Femur (tissue), 1 donor: ENCODE results near the gene ATG4B.

Experiments used
- DNase-seq: peaks from one replicate; pipeline ENCODE4 v3.0.0-alpha.2; 2017

ATG4B gene

GRCh38 chr2:241695651-241696050 lies 58.2 kb downstream of the ATG4B start:
- no peak for DNase-seq

GRCh38 chr2:241701149-241701398 lies 63.6 kb downstream of the ATG4B start:
- DNase-seq, result no peak

- peak; percentile 96 for DNase-seq
These were observed 64.1 kb downstream of the ATG4B start, which contains the start of gene ING5 for GRCh38 chr2:241701399-241702154. Gene ING5, plus strand, starts transcription at chr2:241702039. Its CDS starts 27 bp downstream, at chr2:241702066.

GRCh38 chr2:241702155-241703031 lies 64.9 kb downstream of the ATG4B start:
- peak; percentile 91 for DNase-seq

- DNase-seq, result peak; percentile 60
These were observed 65.6 kb downstream of the ATG4B start for GRCh38 chr2:241703032-241703604.

GRCh38 chr2:241706537-241706936 lies 69.0 kb downstream of the ATG4B start:
- DNase-seq, result no peak

GRCh38 chr2:241708879-241709278 lies 71.4 kb downstream of the ATG4B start:
- no peak for DNase-seq

- no peak for DNase-seq
These were observed 81.6 kb downstream of the ATG4B start for GRCh38 chr2:241719093-241719492.

- no peak for DNase-seq
These were observed 82.6 kb downstream of the ATG4B start for GRCh38 chr2:241720099-241720498.

GRCh38 chr2:241720560-241720959 lies 83.1 kb downstream of the ATG4B start:
- DNase-seq, result no peak

GRCh38 chr2:241721852-241722251 lies 84.4 kb downstream of the ATG4B start:
- no peak for DNase-seq

GRCh38 chr2:241722896-241723454 lies 85.5 kb downstream of the ATG4B start:
- no peak for DNase-seq
